GM08714 (cell line): ENCODE results near the gene NUAK1.

ENCODE experiments used
- H3K4me3 ChIP-seq: fragments of 200-500 bp; sonication (Bioruptor generic); 2 replicates; pipeline ENCODE4 v1.5.1; 2014; ENCODE audit warnings: mild to moderate bottlenecking, low read length, inconsistent platforms
- ZNF274 ChIP-seq: IDR thresholded peaks from 2 replicates; pipeline ENCODE4 v1.6.1; 2012; ENCODE audit warnings: mild to moderate bottlenecking, low read depth, low read length

The NUAK1 gene

GRCh38 chr12:106128585-106129328, 10.0 kb downstream of the NUAK1 start:
- no peak overlapping the region for H3K4me3 ChIP-seq
- TF ChIP-seq ZNF274: no peak

GRCh38 chr12:106127338-106128126, 11.2 kb downstream of the NUAK1 start:
- no peak for TF ChIP-seq ZNF274
- no peak overlapping the region for H3K4me3 ChIP-seq

- H3K4me3 ChIP-seq: no peak overlapping the region
- TF ChIP-seq ZNF274: no peak
These were observed 12.1 kb downstream of the NUAK1 start for GRCh38 chr12:106126441-106127337.

- no peak for TF ChIP-seq ZNF274
- H3K4me3 ChIP-seq: no peak overlapping the region
These were observed 13.2 kb downstream of the NUAK1 start for GRCh38 chr12:106125351-106126095.

- TF ChIP-seq ZNF274: no peak
- H3K4me3 ChIP-seq: no peak overlapping the region
These were observed 15.1 kb downstream of the NUAK1 start for GRCh38 chr12:106123551-106124081.

GRCh38 chr12:106123110-106123509, 15.6 kb downstream of the NUAK1 start:
- H3K4me3 ChIP-seq: no peak overlapping the region
- no peak for TF ChIP-seq ZNF274

GRCh38 chr12:106122004-106122403, 16.8 kb downstream of the NUAK1 start:
- TF ChIP-seq ZNF274: no peak
- H3K4me3 ChIP-seq: no peak overlapping the region

GRCh38 chr12:106120519-106121105, 18.1 kb downstream of the NUAK1 start:
- no peak for TF ChIP-seq ZNF274
- no peak overlapping the region for H3K4me3 ChIP-seq

- no peak overlapping the region for H3K4me3 ChIP-seq
- TF ChIP-seq ZNF274: no peak
These were observed 19.5 kb downstream of the NUAK1 start for GRCh38 chr12:106119301-106119700.

- no peak for TF ChIP-seq ZNF274
- no peak overlapping the region for H3K4me3 ChIP-seq
These were observed 20.2 kb downstream of the NUAK1 start for GRCh38 chr12:106118381-106119130.

GRCh38 chr12:106115440-106115839, 23.3 kb downstream of the NUAK1 start:
- no peak overlapping the region for H3K4me3 ChIP-seq
- TF ChIP-seq ZNF274: no peak

- no peak overlapping the region for H3K4me3 ChIP-seq
- no peak for TF ChIP-seq ZNF274
These were observed 24.2 kb downstream of the NUAK1 start for GRCh38 chr12:106114447-106115068.
